ENCODE results near the gene CEP112.

DNA sequence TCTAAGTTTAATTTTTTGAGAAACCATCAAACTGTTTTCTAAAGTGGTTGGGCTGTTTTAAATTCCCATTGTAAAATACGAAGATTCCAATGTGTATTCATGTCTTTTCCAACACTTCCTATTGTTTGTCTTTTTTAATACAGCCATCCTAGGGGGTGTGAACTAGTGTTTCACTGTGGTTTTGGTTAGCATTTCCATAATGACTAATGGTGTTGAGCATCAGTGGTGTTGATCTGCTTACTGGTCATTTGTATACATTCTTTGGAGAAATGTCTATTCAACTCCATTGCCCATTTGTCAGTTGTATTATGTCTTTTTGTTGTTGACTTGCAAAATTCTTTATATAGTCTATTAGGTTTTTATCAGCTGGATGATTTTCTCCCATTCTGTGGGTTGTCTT is 391.3 kb downstream of the CEP112 start:
- TF ChIP-seq, protein P1, sequence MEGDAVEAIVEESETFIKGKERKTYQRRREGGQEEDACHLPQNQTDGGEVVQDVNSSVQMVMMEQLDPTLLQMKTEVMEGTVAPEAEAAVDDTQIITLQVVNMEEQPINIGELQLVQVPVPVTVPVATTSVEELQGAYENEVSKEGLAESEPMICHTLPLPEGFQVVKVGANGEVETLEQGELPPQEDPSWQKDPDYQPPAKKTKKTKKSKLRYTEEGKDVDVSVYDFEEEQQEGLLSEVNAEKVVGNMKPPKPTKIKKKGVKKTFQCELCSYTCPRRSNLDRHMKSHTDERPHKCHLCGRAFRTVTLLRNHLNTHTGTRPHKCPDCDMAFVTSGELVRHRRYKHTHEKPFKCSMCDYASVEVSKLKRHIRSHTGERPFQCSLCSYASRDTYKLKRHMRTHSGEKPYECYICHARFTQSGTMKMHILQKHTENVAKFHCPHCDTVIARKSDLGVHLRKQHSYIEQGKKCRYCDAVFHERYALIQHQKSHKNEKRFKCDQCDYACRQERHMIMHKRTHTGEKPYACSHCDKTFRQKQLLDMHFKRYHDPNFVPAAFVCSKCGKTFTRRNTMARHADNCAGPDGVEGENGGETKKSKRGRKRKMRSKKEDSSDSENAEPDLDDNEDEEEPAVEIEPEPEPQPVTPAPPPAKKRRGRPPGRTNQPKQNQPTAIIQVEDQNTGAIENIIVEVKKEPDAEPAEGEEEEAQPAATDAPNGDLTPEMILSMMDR (conservative IDR thresholded peaks at IDR 0.05) = no peak
- TF ChIP-seq ZFX (IDR thresholded peaks at IDR 0.05) = no peak

All from C4-2B (cell line).